ENCODE measurements around the gene HK1.
A peak's percentile ranks its signal among the peaks of the same experiment; 100 is the strongest.

The HK1 gene

GRCh38 chr10:69404786-69405185, 126.5 kb downstream of the HK1 start:
- DNase-seq (ENCODE audit: low read depth), result no peak

DNA sequence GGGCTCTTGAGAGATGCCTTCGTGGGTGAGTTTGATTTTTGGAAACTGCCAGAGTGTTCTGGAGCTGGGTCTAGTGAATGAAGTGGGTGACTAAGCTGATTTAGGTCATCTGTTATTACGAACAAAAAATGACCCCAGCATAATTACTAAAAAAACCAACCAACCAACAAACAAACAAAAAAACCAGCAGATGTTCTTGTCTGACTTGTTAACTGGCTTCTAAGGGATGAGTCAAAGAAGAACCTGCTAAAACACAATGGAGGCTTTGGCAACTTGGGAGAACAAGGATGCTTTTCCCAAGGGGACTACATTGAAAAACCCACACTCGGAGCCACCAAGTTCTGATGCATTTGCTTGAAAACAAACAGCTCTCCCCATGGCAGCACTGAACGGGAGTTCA, 126.9 kb downstream of the HK1 start:
- DNase-seq (ENCODE audit: low read depth), result no peak

GRCh38 chr10:69406302-69406811, 128.1 kb downstream of the HK1 start:
- no peak for DNase-seq (ENCODE audit: low read depth)

DNA sequence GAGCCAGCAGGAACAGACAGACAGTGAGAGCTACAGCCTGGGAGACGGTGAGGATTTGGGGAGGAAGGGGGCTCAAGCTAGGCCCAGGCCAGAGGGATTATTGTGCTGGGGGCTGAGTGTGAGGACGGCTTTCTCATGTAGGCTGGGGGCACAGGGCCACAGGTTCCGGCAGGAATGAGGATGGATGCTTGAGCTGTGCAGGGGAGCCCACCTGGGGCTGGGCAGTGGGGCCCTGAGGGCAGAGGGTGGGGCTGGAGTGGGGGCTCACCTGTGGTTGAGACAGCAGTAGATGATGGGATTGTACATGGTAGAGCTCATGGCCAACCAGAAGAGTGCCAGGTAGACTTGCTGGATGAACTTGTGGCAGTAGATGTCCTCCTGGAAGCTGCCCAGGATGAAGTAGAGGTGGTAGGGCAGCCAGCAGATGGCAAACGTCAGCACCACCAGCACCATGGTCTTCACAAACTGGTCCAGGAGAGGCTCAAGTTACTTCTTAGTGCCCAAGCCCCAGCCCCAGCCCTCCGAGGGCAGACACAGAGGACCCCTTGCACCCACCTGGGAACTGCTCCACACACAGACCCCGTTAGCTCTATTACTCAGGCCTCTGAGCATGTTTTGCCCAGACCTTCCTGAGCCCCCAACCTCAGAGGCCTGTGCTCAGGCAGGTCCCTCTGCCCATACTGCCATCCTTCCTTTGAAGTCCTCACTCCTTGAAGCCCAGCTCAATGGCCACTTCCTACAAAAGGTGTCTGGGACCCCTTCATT, 128.7 kb downstream of the HK1 start:
- DNase-seq (ENCODE audit: low read depth), result no peak

DNA sequence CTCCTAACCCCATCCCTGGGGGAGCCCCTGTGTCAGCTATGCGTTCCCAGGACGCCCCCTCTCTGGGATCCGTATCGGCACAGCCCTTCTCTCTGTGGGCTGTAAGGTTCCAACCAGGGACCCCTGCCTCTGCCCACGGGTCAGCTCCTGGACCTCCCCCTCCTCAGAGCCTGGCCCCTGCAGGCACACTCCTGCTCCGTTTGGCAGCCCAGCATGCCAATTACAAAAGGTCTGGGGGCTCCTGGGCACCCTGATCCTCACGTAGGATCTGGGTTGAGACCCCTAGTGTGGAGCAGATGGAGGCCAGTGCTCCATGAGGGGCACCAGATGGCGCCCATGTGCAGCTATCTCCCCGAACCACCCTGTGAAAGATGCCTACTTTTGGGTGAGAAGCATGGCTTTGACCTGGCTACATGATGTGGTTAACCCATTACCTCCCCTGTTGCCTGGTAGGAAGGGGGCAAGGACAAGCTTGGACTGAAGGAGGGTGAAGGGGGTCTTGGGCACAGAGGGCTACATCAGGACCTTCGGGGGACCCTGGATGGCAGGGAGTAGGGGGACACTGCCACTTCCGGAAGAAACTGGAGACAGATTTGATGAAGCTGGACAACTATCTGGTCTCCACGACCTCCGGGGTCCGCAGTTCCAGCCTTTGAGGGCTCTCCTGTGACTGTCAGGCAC, 129.5 kb downstream of the HK1 start:
- no peak for DNase-seq (ENCODE audit: low read depth)

DNA sequence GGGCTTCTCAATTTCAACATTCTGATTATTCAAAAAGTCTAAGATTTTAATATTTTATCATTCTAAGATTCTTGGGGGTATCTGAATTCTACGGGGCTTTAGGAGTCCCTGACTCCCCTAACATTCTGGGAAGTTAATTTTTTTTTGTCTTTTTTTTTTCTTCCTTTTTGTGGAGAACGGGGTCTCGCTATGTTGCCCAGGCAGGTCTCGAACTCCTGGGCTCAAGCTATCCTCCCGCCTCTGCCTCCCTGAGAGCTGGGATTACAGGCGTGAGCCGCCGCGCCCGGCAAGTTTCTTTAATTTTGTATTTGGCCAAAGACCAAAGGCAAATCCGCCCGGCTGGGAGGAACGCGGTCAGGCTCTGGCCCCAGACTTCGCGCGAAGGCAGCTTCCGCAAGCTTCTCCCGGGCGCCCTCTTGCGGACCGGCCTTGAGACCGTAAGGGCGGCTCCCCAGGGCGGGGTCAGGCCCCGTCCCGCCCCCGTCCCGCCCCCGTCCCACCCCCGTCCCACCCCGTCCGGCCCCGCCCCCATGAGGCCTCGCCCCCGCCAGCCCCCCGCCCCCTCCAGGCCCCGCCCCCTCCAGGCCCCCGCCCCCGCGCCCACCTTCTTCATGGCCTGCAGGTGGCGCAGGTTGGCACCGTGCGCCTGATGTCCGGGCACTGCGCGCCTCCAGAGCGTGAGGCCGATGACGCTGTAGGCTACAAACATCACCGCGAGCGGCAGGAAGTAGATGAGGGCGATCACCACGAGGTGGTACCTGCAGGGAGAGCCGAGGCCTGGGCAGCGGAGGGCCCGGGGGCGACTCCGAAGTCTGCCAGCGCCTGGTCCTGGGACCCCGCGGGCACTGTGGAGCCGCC, 130.3 kb downstream of the HK1 start:
- DNase-seq (ENCODE audit: low read depth), result peak; percentile 84

DNA sequence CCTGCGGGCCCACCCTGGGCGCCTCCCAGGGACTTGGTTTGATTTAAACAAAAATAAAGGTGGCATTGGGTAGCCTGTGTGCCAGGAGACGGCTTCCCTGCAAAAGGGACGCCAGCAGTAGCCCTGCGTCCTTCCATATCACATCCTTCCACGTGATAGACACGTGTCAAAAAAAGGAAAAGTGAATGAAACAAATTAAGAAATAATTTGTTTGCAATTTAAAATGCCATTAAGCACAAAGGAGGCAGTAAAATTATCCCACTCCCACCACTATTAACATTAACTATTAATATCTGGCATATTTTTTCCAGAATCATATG, 130.8 kb downstream of the HK1 start:
- no peak for DNase-seq (ENCODE audit: low read depth)

DNA sequence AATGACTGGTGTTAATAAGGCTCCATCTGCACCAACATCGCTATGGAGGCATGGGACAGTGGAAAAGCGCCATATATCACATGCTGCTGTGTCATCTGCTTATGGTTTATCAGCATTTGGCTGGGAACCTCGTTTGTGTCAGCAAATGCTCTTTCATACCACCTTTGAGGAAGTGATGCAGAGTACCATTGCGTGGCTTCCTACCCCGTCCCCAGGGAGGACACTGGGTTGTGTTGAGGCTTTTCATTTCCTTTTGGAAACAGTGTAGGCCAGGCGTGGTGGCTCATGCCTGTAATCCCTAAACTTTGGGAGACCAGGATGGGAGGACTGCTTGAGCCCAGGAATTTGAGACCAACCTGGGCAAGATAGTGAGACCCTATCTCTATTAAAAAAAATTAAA, 131.7 kb downstream of the HK1 start:
- no peak for DNase-seq (ENCODE audit: low read depth)

DNA sequence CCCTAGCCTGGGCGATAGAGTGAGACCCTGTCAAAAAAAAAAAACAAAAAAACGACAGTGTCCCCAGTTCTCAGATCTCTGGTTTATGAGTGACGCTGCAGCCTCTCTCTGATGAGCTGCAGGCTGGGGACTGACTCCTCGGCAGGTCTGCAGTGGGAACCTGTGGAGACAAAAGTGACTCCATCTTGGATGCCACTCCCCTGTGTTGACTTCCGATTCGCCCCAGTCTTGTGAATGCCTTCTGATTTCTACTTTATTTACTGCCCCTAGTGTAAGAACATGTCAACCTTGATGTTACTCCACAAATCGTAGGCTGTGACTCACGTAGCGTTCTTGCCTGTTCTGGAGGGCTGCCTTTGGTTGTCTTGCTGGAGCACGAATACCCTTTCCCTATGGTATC, 132.2 kb downstream of the HK1 start:
- no peak for DNase-seq (ENCODE audit: low read depth)

DNA sequence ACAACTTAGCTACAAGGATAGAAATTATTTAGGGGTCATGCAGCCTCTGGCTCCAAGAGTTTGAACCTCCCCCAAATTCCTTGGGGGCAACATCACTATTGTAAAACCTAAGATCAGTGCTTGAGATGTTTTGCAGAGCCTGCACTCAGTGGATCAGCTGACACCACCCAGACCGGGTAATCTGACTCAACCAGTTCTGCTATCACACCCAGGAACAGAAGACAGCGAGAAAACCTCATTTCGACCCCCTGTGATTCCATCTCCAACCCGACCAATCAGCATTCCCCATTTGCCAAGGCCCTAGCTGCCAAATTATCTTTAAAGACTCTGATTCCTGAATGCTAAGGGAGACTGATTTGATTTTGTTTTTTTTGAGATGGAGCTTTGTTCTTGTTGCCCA, 133.2 kb downstream of the HK1 start:
- no peak for DNase-seq (ENCODE audit: low read depth)

- DNase-seq (ENCODE audit: low read depth), result no peak
Observed at GRCh38 chr10:69412232-69412790, 134.0 kb downstream of the HK1 start.

DNA sequence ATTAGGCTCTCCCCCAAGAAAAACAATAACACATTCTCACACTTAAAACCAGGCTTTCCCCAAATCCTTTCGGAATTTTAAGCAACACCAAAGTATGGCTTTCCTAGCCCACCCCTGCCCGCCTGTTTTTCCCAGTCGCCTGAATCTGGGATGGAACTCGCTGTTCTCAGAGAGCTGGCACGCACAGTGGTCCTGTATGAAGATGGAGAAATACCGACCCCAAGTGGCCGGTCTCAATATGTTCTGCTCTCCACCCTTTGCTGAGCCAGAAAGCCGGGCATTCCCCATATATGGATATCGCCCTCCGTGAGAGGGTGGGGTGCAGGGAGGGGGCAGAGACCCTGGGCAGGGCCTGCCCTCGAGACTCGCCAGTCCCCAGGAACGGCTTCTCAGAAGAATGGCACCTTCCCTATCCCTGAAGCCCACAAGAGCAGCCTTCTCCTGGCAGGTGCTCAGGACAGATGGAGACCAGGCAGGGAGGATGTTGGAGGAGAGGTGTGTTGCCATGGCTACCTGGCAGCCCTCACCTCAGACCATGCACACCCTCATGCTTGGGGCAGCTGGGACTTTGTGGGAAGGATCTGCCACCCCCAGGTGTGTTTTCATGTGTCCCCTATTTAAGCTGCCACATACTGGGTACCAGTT, 135.0 kb downstream of the HK1 start:
- DNase-seq (ENCODE audit: low read depth), result no peak

- DNase-seq (ENCODE audit: low read depth), result no peak
Observed at GRCh38 chr10:69414036-69415018, 136.0 kb downstream of the HK1 start.

GRCh38 chr10:69415049-69415448, 136.8 kb downstream of the HK1 start:
- DNase-seq (ENCODE audit: low read depth), result no peak

- no peak for DNase-seq (ENCODE audit: low read depth)
Observed at GRCh38 chr10:69415951-69416350, 137.7 kb downstream of the HK1 start.

- no peak for DNase-seq (ENCODE audit: low read depth)
Observed at GRCh38 chr10:69416695-69417094, 138.4 kb downstream of the HK1 start, which contains the start of gene TACR2. TSS of gene TACR2 (minus strand) at chr10:69416918. CDS start at chr10:69416323, 595 bp downstream.

DNA sequence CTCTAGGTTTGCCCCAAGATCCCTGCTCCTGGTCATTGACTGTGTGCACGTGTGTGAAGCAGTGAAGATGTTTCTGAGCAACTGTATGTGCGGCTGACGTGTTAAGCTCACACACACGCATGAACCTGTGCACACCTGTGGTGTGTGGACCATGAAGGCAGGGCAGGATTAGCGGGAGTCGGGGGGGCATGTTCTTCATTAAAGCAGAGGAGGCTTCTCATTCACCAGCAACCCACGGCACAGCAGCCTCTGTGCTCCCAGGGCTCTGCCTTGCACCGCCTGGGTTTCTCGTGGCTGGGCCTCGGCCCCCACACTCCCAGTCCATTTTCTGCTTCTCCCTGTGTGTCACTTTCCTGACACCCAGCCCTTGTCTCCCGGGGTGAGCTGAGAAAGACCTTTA, 139.2 kb downstream of the HK1 start:
- no peak for DNase-seq (ENCODE audit: low read depth)

GRCh38 chr10:69418052-69418752, 139.9 kb downstream of the HK1 start:
- no peak for DNase-seq (ENCODE audit: low read depth)

DNA sequence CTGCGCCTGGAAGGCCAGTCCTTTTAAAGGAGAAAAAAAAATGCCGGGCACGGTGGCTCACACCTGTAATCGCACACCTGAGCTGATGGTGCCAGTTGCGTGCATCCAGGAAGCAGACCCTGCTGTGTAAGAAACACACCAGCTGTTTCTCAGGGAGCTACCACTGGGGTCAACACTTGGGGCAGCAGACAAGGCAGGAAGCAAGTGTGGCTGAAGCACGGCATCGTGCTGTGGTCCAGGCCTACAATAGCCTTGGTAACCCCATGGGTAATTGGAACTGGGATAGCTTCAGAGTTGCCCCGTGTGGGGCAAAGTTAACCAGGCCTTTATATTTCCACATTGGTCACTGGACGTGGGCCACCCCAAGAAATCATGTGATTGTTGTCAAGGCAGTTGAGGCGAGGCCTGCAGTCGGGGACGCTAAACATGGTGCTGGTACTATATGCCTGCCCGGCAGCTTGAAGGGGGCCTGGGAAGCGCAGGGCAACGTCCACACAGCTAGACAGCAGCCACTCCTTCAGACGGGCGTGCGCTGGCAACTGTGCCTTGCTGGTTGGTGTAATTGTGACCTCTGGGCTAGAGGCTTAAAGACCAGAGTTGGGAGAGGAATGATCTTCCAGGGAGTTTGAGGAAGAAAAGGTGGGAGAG, 140.9 kb downstream of the HK1 start:
- DNase-seq (ENCODE audit: low read depth), result no peak
